Body of pancreas (tissue), 4 donors: Measurements from ENCODE around the gene PDS5A.

ENCODE experiments used
- POLR2A ChIP-seq, 3 donors: fragments of 450-650 bp; IDR thresholded peaks; one replicate each; pipeline ENCODE4 v1.6.1; 2016; ENCODE audit warnings: antibody characterized with exemption in 3 of 3, mild to moderate bottlenecking in 2 of 3
- TF ChIP-seq, protein P1 (sequence below), 7 experiments: fragments of 450-650 bp in 4 of 7; fragments of 200-600 bp in 3 of 7; sonication (generic) in 3 of 7; IDR thresholded peaks; one replicate each; pipeline ENCODE4 v1.5.1; 2016 to 2019; ENCODE audit warnings: antibody characterized with exemption in 7 of 7

DNA sequence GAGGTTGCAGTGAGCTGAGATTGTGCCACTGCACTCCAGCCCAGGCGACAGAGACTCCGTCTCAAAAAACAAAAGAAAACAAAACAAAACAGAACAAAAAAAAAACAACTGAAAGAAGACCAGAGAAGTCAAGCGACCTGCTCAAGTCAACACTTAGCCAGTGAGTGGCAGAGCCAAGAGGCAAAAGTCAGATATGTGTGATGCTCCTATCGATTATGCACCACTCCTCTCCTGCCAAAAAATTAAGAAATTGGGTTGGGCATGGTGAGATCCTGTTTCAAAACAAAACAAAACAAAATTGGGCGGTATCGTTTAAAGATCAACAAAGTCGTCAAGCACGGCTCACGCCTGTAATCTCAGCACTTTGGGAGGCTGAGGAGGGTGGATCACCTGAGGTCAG is 137.7 kb downstream of the PDS5A start:
- TF ChIP-seq, protein P1, sequence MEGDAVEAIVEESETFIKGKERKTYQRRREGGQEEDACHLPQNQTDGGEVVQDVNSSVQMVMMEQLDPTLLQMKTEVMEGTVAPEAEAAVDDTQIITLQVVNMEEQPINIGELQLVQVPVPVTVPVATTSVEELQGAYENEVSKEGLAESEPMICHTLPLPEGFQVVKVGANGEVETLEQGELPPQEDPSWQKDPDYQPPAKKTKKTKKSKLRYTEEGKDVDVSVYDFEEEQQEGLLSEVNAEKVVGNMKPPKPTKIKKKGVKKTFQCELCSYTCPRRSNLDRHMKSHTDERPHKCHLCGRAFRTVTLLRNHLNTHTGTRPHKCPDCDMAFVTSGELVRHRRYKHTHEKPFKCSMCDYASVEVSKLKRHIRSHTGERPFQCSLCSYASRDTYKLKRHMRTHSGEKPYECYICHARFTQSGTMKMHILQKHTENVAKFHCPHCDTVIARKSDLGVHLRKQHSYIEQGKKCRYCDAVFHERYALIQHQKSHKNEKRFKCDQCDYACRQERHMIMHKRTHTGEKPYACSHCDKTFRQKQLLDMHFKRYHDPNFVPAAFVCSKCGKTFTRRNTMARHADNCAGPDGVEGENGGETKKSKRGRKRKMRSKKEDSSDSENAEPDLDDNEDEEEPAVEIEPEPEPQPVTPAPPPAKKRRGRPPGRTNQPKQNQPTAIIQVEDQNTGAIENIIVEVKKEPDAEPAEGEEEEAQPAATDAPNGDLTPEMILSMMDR (IDR thresholded peaks at IDR 0.05) = no peak
- no peak for TF ChIP-seq POLR2A (IDR thresholded peaks at IDR 0.05)
